Ishikawa (cell line): ENCODE data around the gene TDO2.

Experiments
- CEBPB ChIP-seq: IDR thresholded peaks from 2 replicates; pipeline ENCODE4 v1.6.1; 2012
- CREB1 ChIP-seq: IDR thresholded peaks from 2 replicates; pipeline ENCODE4 v1.6.1; 2012; ENCODE audit warnings: low read depth
- EGR1 ChIP-seq: IDR thresholded peaks from 2 replicates; pipeline ENCODE4 v1.6.1; 2012
- EP300 ChIP-seq: IDR thresholded peaks from 2 replicates; pipeline ENCODE4 v1.6.1; 2012; ENCODE audit warnings: borderline replicate concordance
- FOXM1 ChIP-seq: IDR thresholded peaks from 2 replicates; pipeline ENCODE4 v1.6.1; 2012; ENCODE audit warnings: low read depth, borderline replicate concordance
- NFIC ChIP-seq: IDR thresholded peaks from 2 replicates; pipeline ENCODE4 v1.6.1; 2012
- RAD21 ChIP-seq: IDR thresholded peaks from 2 replicates; pipeline ENCODE4 v1.6.1; 2012; ENCODE audit warnings: low read depth
- TAF1 ChIP-seq: IDR thresholded peaks from 2 replicates; pipeline ENCODE4 v1.6.1; 2012; ENCODE audit warnings: low read depth, mild to moderate bottlenecking
- TCF12 ChIP-seq: IDR thresholded peaks from 2 replicates; pipeline ENCODE4 v1.6.1; 2012; ENCODE audit warnings: low read depth
- TEAD4 ChIP-seq: IDR thresholded peaks from 2 replicates; pipeline ENCODE4 v1.6.1; 2012
- YY1 ChIP-seq: IDR thresholded peaks from 2 replicates; pipeline ENCODE4 v1.6.1; 2012; ENCODE audit warnings: low read depth
- ZBTB7A ChIP-seq: IDR thresholded peaks from 2 replicates; pipeline ENCODE4 v1.6.1; 2012; ENCODE audit warnings: low read depth
- TF ChIP-seq, protein P1 (sequence below): IDR thresholded peaks from 2 replicates; pipeline ENCODE4 v1.6.1; 2012
- TF ChIP-seq, protein P2 (sequence below): IDR thresholded peaks from 2 replicates; pipeline ENCODE4 v1.6.1; 2012; ENCODE audit warnings: low read depth, mild to moderate bottlenecking
- TF ChIP-seq, protein P3 (sequence below): IDR thresholded peaks from 2 replicates; pipeline ENCODE4 v1.6.1; 2012

The TDO2 gene

DNA sequence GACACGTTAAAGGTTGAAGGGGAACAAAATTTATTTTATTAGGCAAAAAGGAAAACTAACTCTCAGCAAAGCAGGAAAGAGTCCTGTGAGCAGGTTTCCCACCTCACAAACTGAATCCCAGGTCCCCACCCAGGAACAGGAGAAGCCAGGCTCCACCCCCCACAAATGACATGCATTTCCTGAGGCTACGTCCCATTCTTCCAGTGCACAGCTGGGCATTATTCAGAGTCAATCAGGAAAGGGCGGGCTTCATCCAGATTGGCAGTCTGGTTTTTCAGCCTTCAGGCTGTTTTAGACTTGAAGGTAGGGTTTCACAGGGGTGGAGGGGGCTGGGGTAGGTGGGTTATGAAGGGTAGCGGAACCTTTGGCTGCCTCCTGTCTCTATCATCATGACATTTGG is 25.5 kb upstream of the TDO2 start:
- TF ChIP-seq FOXM1: no peak
- no peak for TF ChIP-seq TCF12
- TF ChIP-seq RAD21: no peak
- TF ChIP-seq TAF1: no peak
- TF ChIP-seq, protein P1, sequence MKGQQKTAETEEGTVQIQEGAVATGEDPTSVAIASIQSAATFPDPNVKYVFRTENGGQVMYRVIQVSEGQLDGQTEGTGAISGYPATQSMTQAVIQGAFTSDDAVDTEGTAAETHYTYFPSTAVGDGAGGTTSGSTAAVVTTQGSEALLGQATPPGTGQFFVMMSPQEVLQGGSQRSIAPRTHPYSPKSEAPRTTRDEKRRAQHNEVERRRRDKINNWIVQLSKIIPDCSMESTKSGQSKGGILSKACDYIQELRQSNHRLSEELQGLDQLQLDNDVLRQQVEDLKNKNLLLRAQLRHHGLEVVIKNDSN: no peak
- TF ChIP-seq TEAD4: no peak
- no peak for TF ChIP-seq YY1
- TF ChIP-seq CEBPB: no peak
- TF ChIP-seq CREB1: no peak

DNA sequence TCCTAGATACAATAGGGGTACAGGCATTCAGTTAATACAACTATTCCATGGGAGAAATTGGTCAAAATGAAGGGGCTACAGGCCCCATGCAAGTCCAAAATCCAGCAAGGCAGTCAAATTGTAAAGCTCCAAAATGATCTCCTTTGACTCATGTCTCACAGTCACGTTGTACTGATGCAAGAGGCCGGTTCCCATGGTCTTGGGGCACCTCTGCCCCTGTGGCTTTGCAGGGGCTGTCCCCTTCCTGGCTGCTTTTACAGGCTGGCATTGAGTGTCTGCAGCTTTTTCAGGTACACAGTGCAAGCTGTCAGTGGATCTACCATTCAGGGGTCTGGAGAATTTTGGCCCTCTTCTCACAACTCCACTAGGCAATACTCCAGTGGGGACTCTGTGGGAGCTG is 24.9 kb upstream of the TDO2 start:
- TF ChIP-seq FOXM1: no peak
- no peak for TF ChIP-seq RAD21
- TF ChIP-seq EGR1: no peak
- no peak for TF ChIP-seq CEBPB
- TF ChIP-seq TCF12: no peak
- no peak for TF ChIP-seq CREB1
- TF ChIP-seq, protein P2, sequence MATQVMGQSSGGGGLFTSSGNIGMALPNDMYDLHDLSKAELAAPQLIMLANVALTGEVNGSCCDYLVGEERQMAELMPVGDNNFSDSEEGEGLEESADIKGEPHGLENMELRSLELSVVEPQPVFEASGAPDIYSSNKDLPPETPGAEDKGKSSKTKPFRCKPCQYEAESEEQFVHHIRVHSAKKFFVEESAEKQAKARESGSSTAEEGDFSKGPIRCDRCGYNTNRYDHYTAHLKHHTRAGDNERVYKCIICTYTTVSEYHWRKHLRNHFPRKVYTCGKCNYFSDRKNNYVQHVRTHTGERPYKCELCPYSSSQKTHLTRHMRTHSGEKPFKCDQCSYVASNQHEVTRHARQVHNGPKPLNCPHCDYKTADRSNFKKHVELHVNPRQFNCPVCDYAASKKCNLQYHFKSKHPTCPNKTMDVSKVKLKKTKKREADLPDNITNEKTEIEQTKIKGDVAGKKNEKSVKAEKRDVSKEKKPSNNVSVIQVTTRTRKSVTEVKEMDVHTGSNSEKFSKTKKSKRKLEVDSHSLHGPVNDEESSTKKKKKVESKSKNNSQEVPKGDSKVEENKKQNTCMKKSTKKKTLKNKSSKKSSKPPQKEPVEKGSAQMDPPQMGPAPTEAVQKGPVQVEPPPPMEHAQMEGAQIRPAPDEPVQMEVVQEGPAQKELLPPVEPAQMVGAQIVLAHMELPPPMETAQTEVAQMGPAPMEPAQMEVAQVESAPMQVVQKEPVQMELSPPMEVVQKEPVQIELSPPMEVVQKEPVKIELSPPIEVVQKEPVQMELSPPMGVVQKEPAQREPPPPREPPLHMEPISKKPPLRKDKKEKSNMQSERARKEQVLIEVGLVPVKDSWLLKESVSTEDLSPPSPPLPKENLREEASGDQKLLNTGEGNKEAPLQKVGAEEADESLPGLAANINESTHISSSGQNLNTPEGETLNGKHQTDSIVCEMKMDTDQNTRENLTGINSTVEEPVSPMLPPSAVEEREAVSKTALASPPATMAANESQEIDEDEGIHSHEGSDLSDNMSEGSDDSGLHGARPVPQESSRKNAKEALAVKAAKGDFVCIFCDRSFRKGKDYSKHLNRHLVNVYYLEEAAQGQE: no peak
- TF ChIP-seq, protein P3, sequence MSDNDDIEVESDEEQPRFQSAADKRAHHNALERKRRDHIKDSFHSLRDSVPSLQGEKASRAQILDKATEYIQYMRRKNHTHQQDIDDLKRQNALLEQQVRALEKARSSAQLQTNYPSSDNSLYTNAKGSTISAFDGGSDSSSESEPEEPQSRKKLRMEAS: no peak
- no peak for TF ChIP-seq ZBTB7A

DNA sequence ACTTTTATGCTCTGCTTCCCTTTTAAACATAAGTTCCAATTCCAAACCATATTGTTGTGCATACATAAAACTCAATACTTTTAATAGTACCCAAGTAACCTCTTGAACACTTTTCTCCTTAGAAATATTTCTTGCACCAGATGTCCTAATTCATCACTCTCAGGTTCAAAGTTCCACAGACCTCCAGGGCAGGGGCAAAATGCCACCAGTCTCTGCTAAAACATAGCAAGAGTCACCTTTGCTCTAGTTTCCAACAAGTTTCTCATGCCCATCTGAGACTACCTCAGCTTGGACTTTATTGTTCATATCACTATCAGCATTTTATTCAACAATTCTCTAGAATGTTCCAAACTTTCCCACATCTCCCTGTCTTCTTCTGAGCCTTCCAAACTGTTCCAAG is 23.7 kb upstream of the TDO2 start:
- TF ChIP-seq EP300: no peak
- TF ChIP-seq, protein P1: no peak
- no peak for TF ChIP-seq NFIC
- TF ChIP-seq CEBPB: no peak
- TF ChIP-seq TCF12: no peak
- TF ChIP-seq FOXM1: no peak
- TF ChIP-seq ZBTB7A: no peak
- TF ChIP-seq EGR1: no peak
- TF ChIP-seq, protein P2: no peak

DNA sequence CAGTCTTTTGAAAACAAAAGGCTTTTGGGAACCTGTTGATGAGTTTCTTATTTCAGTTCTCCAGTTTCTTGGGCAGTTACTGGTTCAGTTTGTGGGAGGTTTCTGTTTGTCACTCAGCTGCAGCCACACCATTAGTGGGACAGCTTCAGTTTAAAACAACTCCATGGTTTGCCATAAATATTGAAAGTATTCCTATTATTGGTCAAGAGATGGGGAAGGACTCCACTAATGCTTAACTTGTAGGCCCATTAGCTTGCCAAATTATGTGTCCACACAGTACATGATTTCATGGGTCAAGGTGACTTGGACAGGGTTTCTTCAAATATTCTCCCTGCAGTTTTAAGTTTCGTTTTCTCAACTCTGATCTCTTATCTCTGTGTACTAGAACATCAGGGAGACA is 21.9 kb upstream of the TDO2 start:
- no peak for TF ChIP-seq FOXM1
- no peak for TF ChIP-seq EGR1
- no peak for TF ChIP-seq TCF12
- TF ChIP-seq TEAD4: no peak
- TF ChIP-seq EP300: no peak
- no peak for TF ChIP-seq ZBTB7A
- no peak for TF ChIP-seq YY1
- no peak for TF ChIP-seq NFIC
- TF ChIP-seq, protein P3: no peak
- TF ChIP-seq, protein P2: no peak

DNA sequence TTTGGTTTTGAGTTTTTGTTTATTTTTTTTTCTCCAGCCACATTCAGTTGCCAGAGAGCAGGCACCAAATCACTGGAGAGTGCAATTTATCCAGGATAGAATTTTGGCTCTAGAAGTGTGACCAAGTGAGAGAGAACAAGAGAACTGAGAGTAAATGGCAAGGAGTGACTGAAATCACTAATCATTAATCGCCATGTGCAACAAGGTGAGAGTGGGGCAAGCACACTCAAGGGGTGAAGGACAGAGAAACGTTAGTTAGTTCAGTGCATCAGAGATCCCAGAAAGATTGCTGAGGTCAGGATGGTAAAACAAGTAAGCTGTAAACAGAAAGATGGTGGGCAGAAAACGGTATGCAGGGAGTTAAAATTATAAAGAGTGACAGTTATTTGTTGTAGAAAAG is 19.6 kb upstream of the TDO2 start:
- no peak for TF ChIP-seq YY1
- TF ChIP-seq, protein P2: no peak
- TF ChIP-seq, protein P1: no peak
